ENCODE results near the gene TGM5. TPM values are rescaled to one million over a fixed set of nuclear protein-coding genes. Genes with fewer than 3 reads are reported as not detected.
"Not testable (repeated sequence)": the region's sequence is repeated elsewhere in the genome, so short reads cannot be mapped to it uniquely, and the experiment has no call there.

TGM5 gene
- total RNA-seq, 5 donors from 2014 or later (not counting 1 experiment from before 2014, with no cell fraction given), result not detected

- ChIA-PET CTCF (no interaction called here), POLR2A (no interaction called here)
- Histone ChIP-seq H3K27me3 (replicated peaks in 1 of 2; ENCODE audit: control insufficient read depth in 2 of 2, extremely low read depth in 1 of 2, insufficient read depth in 2 of 2, low read length in 1 of 2) (peaks cover 0 to 30% of the 10 kb centered on the region in 2 experiments), H3K4me3 (ENCODE audit: control insufficient read depth in 1 of 2, extremely low read depth in 1 of 2, low read length in 1 of 2) (no peak overlapping the region), H3K27ac (ENCODE audit: low read length) (no peak overlapping the region), H3K9me3 (no peaks in the 10 kb centered on the region), H3K36me3 (ENCODE audit: control insufficient read depth in 2 of 2, extremely low read depth in 1 of 2, insufficient read depth in 1 of 2, low read length in 1 of 2) (no peaks in the 10 kb centered on the region), H3K4me1 (ENCODE audit: control insufficient read depth in 1 of 2, extremely low read depth in 1 of 2, insufficient read depth in 2 of 2, low read length in 2 of 2) (no peaks in the 10 kb centered on the region)
- DNase-seq (no peak), ATAC-seq (replicated peaks in 1 of 4) (no peak)
- no peaks in the 10 kb centered on the region for H3K9me3 Mint-ChIP-seq
- H3K27me3 Mint-ChIP-seq, result peaks cover 11 to 19% of the 10 kb centered on the region in 2 donors
- H3K27ac Mint-ChIP-seq, result no peak overlapping the region
- no peaks in the 10 kb centered on the region for H3K36me3 Mint-ChIP-seq
- 86% methylated on average over 6 of the region's 6 CpGs for WGBS (ENCODE audit: insufficient coverage)
- no peak overlapping the region for H3K4me3 Mint-ChIP-seq
- H3K4me1 Mint-ChIP-seq, result peaks cover 0 to 4% (median 0%) of the 10 kb centered on the region in 3 donors
These were observed 31.2 kb downstream of the TGM5 start for GRCh38 chr15:43235536-43235935.

GRCh38 chr15:43232289-43232874, 34.3 kb downstream of the TGM5 start:
- peaks cover 0 to 14% of the 10 kb centered on the region in 2 experiments for H3K27me3 ChIP-seq (replicated peaks in 1 of 2; ENCODE audit: control insufficient read depth in 2 of 2, extremely low read depth in 1 of 2, insufficient read depth in 2 of 2, low read length in 1 of 2)
- Mint-ChIP-seq H3K9me3 (no peaks in the 10 kb centered on the region), H3K4me3 (no peak overlapping the region), H3K4me1 (peaks cover 0 to 2% (median 0%) of the 10 kb centered on the region in 3 donors), H3K27ac (no peak overlapping the region), H3K27me3 (peaks cover 9 to 12% of the 10 kb centered on the region in 2 donors), H3K36me3 (no peaks in the 10 kb centered on the region)
- ATAC-seq (replicated peaks in 1 of 4) (no peak), DNase-seq (no peak)
- POLR2A ChIA-PET, result interaction anchor here in 1 of 2 donors (0.6 kb wide), 1 partner anchor 35 kb away, joined by 3 read pairs; no protein-coding TSS in a partner anchor
- no peak overlapping the region for H3K27ac ChIP-seq (ENCODE audit: low read length)
- WGBS (ENCODE audit: insufficient coverage), result 100% methylated on average over 1 of the region's 3 CpGs
- H3K4me3 ChIP-seq (ENCODE audit: control insufficient read depth in 1 of 2, extremely low read depth in 1 of 2, low read length in 1 of 2), result no peak overlapping the region
- H3K9me3 ChIP-seq, result no peaks in the 10 kb centered on the region
- no peaks in the 10 kb centered on the region for H3K36me3 ChIP-seq (ENCODE audit: control insufficient read depth in 2 of 2, extremely low read depth in 1 of 2, insufficient read depth in 1 of 2, low read length in 1 of 2)
- CTCF ChIA-PET, result interaction anchor here in 1 of 2 donors (0.6 kb wide), 1 partner anchor 400 kb away, joined by 4 read pairs; no protein-coding TSS in a partner anchor
- no peaks in the 10 kb centered on the region for H3K4me1 ChIP-seq (ENCODE audit: control insufficient read depth in 1 of 2, extremely low read depth in 1 of 2, insufficient read depth in 2 of 2, low read length in 2 of 2)

- Histone ChIP-seq H3K27me3 (replicated peaks in 1 of 2; ENCODE audit: control insufficient read depth in 2 of 2, extremely low read depth in 1 of 2, insufficient read depth in 2 of 2, low read length in 1 of 2) (peaks cover 0 to 11% of the 10 kb centered on the region in 2 experiments), H3K27ac (ENCODE audit: low read length) (no peak overlapping the region), H3K4me1 (ENCODE audit: control insufficient read depth in 1 of 2, extremely low read depth in 1 of 2, insufficient read depth in 2 of 2, low read length in 2 of 2) (peaks cover 0 to 2% of the 10 kb centered on the region in 2 experiments), H3K9me3 (no peaks in the 10 kb centered on the region), H3K36me3 (ENCODE audit: control insufficient read depth in 2 of 2, extremely low read depth in 1 of 2, insufficient read depth in 1 of 2, low read length in 1 of 2) (no peaks in the 10 kb centered on the region), H3K4me3 (ENCODE audit: control insufficient read depth in 1 of 2, extremely low read depth in 1 of 2, low read length in 1 of 2) (no peak overlapping the region)
- WGBS (ENCODE audit: insufficient coverage), result 50% methylated on average over 2 of the region's 2 CpGs
- Mint-ChIP-seq H3K9me3 (no peaks in the 10 kb centered on the region), H3K4me3 (no peak overlapping the region), H3K4me1 (peaks cover 3 to 5% (median 4%) of the 10 kb centered on the region in 3 donors), H3K27me3 (peaks cover 8 to 12% of the 10 kb centered on the region in 2 donors), H3K27ac (no peak overlapping the region), H3K36me3 (no peaks in the 10 kb centered on the region)
- ATAC-seq (replicated peaks in 1 of 4), result no peak
- no peak for DNase-seq
- ChIA-PET POLR2A (no interaction called here), CTCF (interaction anchor here (0.7 to 1.0 kb wide), 2 partner anchors 56 to 165 kb away, joined by 3 to 5 read pairs; no protein-coding TSS in a partner anchor)
These were observed 36.0 kb downstream of the TGM5 start for GRCh38 chr15:43230640-43231115.

GRCh38 chr15:43229977-43230376, 36.8 kb downstream of the TGM5 start:
- POLR2A ChIA-PET, result no interaction called here
- H3K4me1 ChIP-seq (ENCODE audit: control insufficient read depth in 1 of 2, extremely low read depth in 1 of 2, insufficient read depth in 2 of 2, low read length in 2 of 2), result peaks cover 0 to 7% of the 10 kb centered on the region in 2 experiments
- CTCF ChIA-PET, result interaction anchor here in 1 of 2 donors (1.5 kb wide), 1 partner anchor 26 kb away, joined by 5 read pairs; no protein-coding TSS in a partner anchor
- H3K4me1 Mint-ChIP-seq, result peaks cover 6 to 10% (median 9%) of the 10 kb centered on the region in 3 donors
- no peak overlapping the region for H3K27ac ChIP-seq (ENCODE audit: low read length)
- peaks cover 0 to 10% of the 10 kb centered on the region in 2 experiments for H3K27me3 ChIP-seq (replicated peaks in 1 of 2; ENCODE audit: control insufficient read depth in 2 of 2, extremely low read depth in 1 of 2, insufficient read depth in 2 of 2, low read length in 1 of 2)
- H3K4me3 ChIP-seq (ENCODE audit: control insufficient read depth in 1 of 2, extremely low read depth in 1 of 2, low read length in 1 of 2), result no peak overlapping the region
- no peaks in the 10 kb centered on the region for H3K9me3 Mint-ChIP-seq
- no peak for DNase-seq
- H3K9me3 ChIP-seq, result no peaks in the 10 kb centered on the region
- H3K36me3 Mint-ChIP-seq, result no peaks in the 10 kb centered on the region
- H3K27ac Mint-ChIP-seq, result no peak overlapping the region
- H3K27me3 Mint-ChIP-seq, result peaks cover 11 to 15% of the 10 kb centered on the region in 2 donors
- 44% methylated on average over 1 of the region's 5 CpGs for WGBS (ENCODE audit: insufficient coverage)
- H3K4me3 Mint-ChIP-seq, result no peak overlapping the region
- no peak for ATAC-seq (replicated peaks in 1 of 4)
- H3K36me3 ChIP-seq (ENCODE audit: control insufficient read depth in 2 of 2, extremely low read depth in 1 of 2, insufficient read depth in 1 of 2, low read length in 1 of 2), result no peaks in the 10 kb centered on the region

GRCh38 chr15:43226436-43227305, 40.1 kb downstream of the TGM5 start:
- Histone ChIP-seq H3K4me1 (ENCODE audit: control insufficient read depth in 1 of 2, extremely low read depth in 1 of 2, insufficient read depth in 2 of 2, low read length in 2 of 2) (peaks cover 0 to 7% of the 10 kb centered on the region in 2 experiments), H3K4me3 (ENCODE audit: control insufficient read depth in 1 of 2, extremely low read depth in 1 of 2, low read length in 1 of 2) (no peak overlapping the region), H3K9me3 (no peaks in the 10 kb centered on the region), H3K27ac (ENCODE audit: low read length) (no peak overlapping the region), H3K27me3 (replicated peaks in 1 of 2; ENCODE audit: control insufficient read depth in 2 of 2, extremely low read depth in 1 of 2, insufficient read depth in 2 of 2, low read length in 1 of 2) (peaks cover 0 to 8% of the 10 kb centered on the region in 2 experiments), H3K36me3 (ENCODE audit: control insufficient read depth in 2 of 2, extremely low read depth in 1 of 2, insufficient read depth in 1 of 2, low read length in 1 of 2) (no peaks in the 10 kb centered on the region)
- no peak for ATAC-seq (replicated peaks in 1 of 4)
- Mint-ChIP-seq H3K27me3 (peaks cover 9 to 16% of the 10 kb centered on the region in 2 donors), H3K27ac (no peak overlapping the region), H3K4me1 (peaks cover 6 to 10% (median 7%) of the 10 kb centered on the region in 3 donors), H3K36me3 (no peaks in the 10 kb centered on the region), H3K4me3 (no peak overlapping the region), H3K9me3 (no peaks in the 10 kb centered on the region)
- ChIA-PET CTCF (interaction anchor here (1.1 to 2.8 kb wide), 5 partner anchors 13 to 86 kb away, joined by 3 to 60 read pairs (median 4); no protein-coding TSS in a partner anchor), POLR2A (no interaction called here)
- WGBS (ENCODE audit: insufficient coverage), result 95% methylated on average over 55 of the region's 57 CpGs
- no peak for DNase-seq

- not testable (repeated sequence) for H3K27me3 ChIP-seq (replicated peaks in 1 of 2; ENCODE audit: control insufficient read depth in 2 of 2, extremely low read depth in 1 of 2, insufficient read depth in 2 of 2, low read length in 1 of 2); H3K9me3 ChIP-seq; H3K4me1 Mint-ChIP-seq; H3K4me1 ChIP-seq (ENCODE audit: control insufficient read depth in 1 of 2, extremely low read depth in 1 of 2, insufficient read depth in 2 of 2, low read length in 2 of 2); H3K4me3 ChIP-seq (ENCODE audit: control insufficient read depth in 1 of 2, extremely low read depth in 1 of 2, low read length in 1 of 2); DNase-seq; H3K27ac ChIP-seq (ENCODE audit: low read length); H3K36me3 ChIP-seq (ENCODE audit: control insufficient read depth in 2 of 2, extremely low read depth in 1 of 2, insufficient read depth in 1 of 2, low read length in 1 of 2); H3K36me3 Mint-ChIP-seq; H3K27ac Mint-ChIP-seq; ATAC-seq (replicated peaks in 1 of 4); H3K9me3 Mint-ChIP-seq
- WGBS (ENCODE audit: insufficient coverage), result 30% methylated on average over 9 of the region's 12 CpGs
- Mint-ChIP-seq H3K4me3 (peak overlapping the region in 2 of 3 donors; percentile 6 to 32), H3K27me3 (peaks cover 9 to 19% of the 10 kb centered on the region in 2 donors)
- CTCF ChIA-PET, result interaction anchor here (0.6 to 2.8 kb wide), 10 partner anchors 10 to 138 kb away, joined by 3 to 60 read pairs (median 4); no protein-coding TSS in a partner anchor
- POLR2A ChIA-PET, result interaction anchor here in 1 of 2 donors (0.5 to 0.7 kb wide), 2 partner anchors 1183 to 1384 kb away, joined by 3 read pairs; no protein-coding TSS in a partner anchor
These were observed 40.8 kb downstream of the TGM5 start for GRCh38 chr15:43225950-43226255.

Data from T-cell (primary cell).